Natural killer cell (primary cell): ENCODE data around the gene RNF133. TPM values are rescaled to one million over a fixed set of nuclear protein-coding genes. Genes with fewer than 3 reads are reported as not detected.

Experiments used
- ATAC-seq, 3 donors: fragments of 150-1000 bp in 2 of 3; fragments of 200-7000 bp in 1 of 3; cut with Tn5 transposase; 1 replicate in 1 of 3; 2 replicates in 2 of 3; pipeline ENCODE4 v1.10.0; 2021; ENCODE audit warnings: mild to moderate bottlenecking in 2 of 3, moderate library complexity in 2 of 3
- DNase-seq, 2 donors: peaks; one replicate each; pipeline versions ENCODE4 v3.0.0 to v3.0.0-alpha.2; 2013 to 2021; ENCODE audit warnings: mixed read lengths in 1 of 2
- H3K27ac ChIP-seq: one replicate; pipeline ENCODE4 v1.5.1; 2013; ENCODE audit warnings: mild to moderate bottlenecking, low read length
- H3K27me3 ChIP-seq: one replicate; pipeline ENCODE4 v1.6.1; 2013; ENCODE audit warnings: low read length; ENCODE audit not compliant: control insufficient read depth, insufficient read depth
- H3K36me3 ChIP-seq: one replicate; pipeline ENCODE4 v1.6.1; 2013; ENCODE audit warnings: low read length; ENCODE audit not compliant: control insufficient read depth, insufficient read depth
- H3K4me1 ChIP-seq: one replicate; pipeline ENCODE4 v1.6.1; 2013; ENCODE audit warnings: low read length; ENCODE audit not compliant: control insufficient read depth, insufficient read depth
- H3K4me3 ChIP-seq: one replicate; pipeline ENCODE4 v1.5.1; 2013; ENCODE audit warnings: low read length
- H3K9me3 ChIP-seq: one replicate; pipeline ENCODE4 v1.6.1; 2013; ENCODE audit warnings: low read length; ENCODE audit not compliant: control insufficient read depth, insufficient read depth
- H3K27ac Mint-ChIP-seq, 2 donors: one replicate each; pipeline ENCODE4 v1.8.0; 2022; ENCODE audit warnings: mild to moderate bottlenecking in 2 of 2, mixed read lengths in 2 of 2, moderate library complexity in 1 of 2
- H3K27me3 Mint-ChIP-seq, 2 donors: one replicate each; pipeline ENCODE4 v1.8.0; 2022; ENCODE audit warnings: low read depth in 2 of 2, mixed read lengths in 2 of 2
- H3K36me3 Mint-ChIP-seq: one replicate; pipeline ENCODE4 v1.8.0; 2022; ENCODE audit warnings: mixed read lengths
- H3K4me1 Mint-ChIP-seq, 2 donors: one replicate each; pipeline ENCODE4 v1.8.0; 2022; ENCODE audit warnings: mixed read lengths in 2 of 2
- H3K4me3 Mint-ChIP-seq: one replicate; pipeline ENCODE4 v1.8.0; 2022; ENCODE audit warnings: mild to moderate bottlenecking, moderate library complexity, mixed read lengths
- H3K9me3 Mint-ChIP-seq, 2 donors: one replicate each; pipeline ENCODE4 v1.8.0; 2022; ENCODE audit warnings: mixed read lengths in 2 of 2
- WGBS: methylation state at CpG from one replicate; pipeline ENCODE4 v1.1.7; 2013; ENCODE audit warnings: missing lambda C conversion rate; ENCODE audit not compliant: insufficient coverage; 5-methylcytosine and 5-hydroxymethylcytosine counted together
- intact Hi-C: fragments of 100-400 bp; cut with micrococcal nuclease; formaldehyde crosslinking; loops from one replicate; pipeline ENCODE4 v1.14.2; 2022
- total RNA-seq, 4 donors: library from RNA; stranded (reverse); fragments of 120-200 nt in 1 of 4; gene quantifications; one replicate each; pipeline versions ENCODE4 v1.2.3 to v1.2.4, GENCODE V29; 2013 to 2022
- TF ChIP-seq, protein P1 (sequence below): fragments of 200-600 bp; IDR thresholded peaks from one replicate; pipeline ENCODE4 v1.8.0; 2022; ENCODE audit warnings: antibody characterized with exemption

RNF133 gene
- total RNA-seq, 3 donors from 2014 or later (not counting 1 experiment from before 2014, with no cell fraction given), result not detected

DNA sequence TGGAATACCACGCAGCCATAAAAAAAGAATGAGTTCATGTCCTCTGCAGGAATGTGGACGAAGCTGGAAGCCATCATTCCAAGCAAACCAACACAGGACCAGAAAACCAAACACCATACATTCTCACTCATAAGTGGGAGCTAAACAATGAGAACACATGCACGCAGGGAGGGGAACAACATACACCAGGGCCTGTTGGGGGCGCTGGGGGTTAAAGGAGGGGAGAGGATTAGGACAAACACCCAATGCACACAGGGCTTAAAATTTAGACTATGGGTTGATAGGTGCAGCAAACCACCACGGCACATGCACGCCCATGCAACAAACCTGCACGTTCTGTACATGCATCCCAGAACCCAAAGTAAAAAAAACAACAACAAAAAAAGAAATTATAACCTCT is 23.3 kb downstream of the RNF133 start:
- TF ChIP-seq, protein P1, sequence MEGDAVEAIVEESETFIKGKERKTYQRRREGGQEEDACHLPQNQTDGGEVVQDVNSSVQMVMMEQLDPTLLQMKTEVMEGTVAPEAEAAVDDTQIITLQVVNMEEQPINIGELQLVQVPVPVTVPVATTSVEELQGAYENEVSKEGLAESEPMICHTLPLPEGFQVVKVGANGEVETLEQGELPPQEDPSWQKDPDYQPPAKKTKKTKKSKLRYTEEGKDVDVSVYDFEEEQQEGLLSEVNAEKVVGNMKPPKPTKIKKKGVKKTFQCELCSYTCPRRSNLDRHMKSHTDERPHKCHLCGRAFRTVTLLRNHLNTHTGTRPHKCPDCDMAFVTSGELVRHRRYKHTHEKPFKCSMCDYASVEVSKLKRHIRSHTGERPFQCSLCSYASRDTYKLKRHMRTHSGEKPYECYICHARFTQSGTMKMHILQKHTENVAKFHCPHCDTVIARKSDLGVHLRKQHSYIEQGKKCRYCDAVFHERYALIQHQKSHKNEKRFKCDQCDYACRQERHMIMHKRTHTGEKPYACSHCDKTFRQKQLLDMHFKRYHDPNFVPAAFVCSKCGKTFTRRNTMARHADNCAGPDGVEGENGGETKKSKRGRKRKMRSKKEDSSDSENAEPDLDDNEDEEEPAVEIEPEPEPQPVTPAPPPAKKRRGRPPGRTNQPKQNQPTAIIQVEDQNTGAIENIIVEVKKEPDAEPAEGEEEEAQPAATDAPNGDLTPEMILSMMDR, result no peak
- H3K4me3 Mint-ChIP-seq, result no peak overlapping the region
- Histone ChIP-seq H3K4me3 (no peak overlapping the region), H3K9me3 (peaks cover 8% of the 10 kb centered on the region), H3K4me1 (no peaks in the 10 kb centered on the region), H3K36me3 (no peaks in the 10 kb centered on the region), H3K27me3 (no peaks in the 10 kb centered on the region), H3K27ac (no peak overlapping the region)
- WGBS, result 78% methylated on average over 7 of the region's 7 CpGs
- ATAC-seq, result no peak
- no peak overlapping the region for H3K27ac Mint-ChIP-seq
- H3K4me1 Mint-ChIP-seq, result no peaks in the 10 kb centered on the region
- no peak for DNase-seq
- no peaks in the 10 kb centered on the region for H3K36me3 Mint-ChIP-seq
- H3K9me3 Mint-ChIP-seq, result peaks cover 15 to 20% of the 10 kb centered on the region in 2 donors
- intact Hi-C loops, result no loop called here
- H3K27me3 Mint-ChIP-seq, result no peaks in the 10 kb centered on the region

DNA sequence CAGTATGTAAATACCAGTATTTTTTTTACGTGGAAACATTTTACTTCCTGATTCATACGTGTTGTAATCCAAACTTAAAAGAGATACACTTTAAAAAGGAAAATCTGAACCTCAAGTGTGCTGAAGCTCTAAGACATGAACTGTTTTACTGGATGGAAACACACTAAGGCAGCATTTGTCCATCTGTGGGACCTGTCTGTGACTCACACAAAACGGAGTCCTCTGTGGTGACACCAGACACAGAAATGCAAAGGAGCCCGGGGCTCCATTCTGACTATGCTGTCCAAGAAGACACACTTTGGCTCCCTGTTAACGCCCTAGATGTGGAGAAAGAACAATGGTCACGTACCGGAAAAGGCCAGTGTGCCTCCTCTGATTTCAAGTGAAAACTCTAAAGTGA is 23.9 kb downstream of the RNF133 start:
- Histone ChIP-seq H3K4me3 (no peak overlapping the region), H3K27ac (no peak overlapping the region), H3K27me3 (no peaks in the 10 kb centered on the region), H3K36me3 (no peaks in the 10 kb centered on the region), H3K4me1 (no peaks in the 10 kb centered on the region), H3K9me3 (peaks cover 8% of the 10 kb centered on the region)
- TF ChIP-seq, protein P1, result no peak
- Mint-ChIP-seq H3K27me3 (no peaks in the 10 kb centered on the region), H3K27ac (no peak overlapping the region), H3K4me1 (no peaks in the 10 kb centered on the region), H3K36me3 (no peaks in the 10 kb centered on the region), H3K9me3 (peaks cover 17 to 21% of the 10 kb centered on the region in 2 donors), H3K4me3 (no peak overlapping the region)
- ATAC-seq (no peak), DNase-seq (no peak)
- intact Hi-C loops, result no loop called here
- WGBS, result 88% methylated on average over 7 of the region's 7 CpGs

DNA sequence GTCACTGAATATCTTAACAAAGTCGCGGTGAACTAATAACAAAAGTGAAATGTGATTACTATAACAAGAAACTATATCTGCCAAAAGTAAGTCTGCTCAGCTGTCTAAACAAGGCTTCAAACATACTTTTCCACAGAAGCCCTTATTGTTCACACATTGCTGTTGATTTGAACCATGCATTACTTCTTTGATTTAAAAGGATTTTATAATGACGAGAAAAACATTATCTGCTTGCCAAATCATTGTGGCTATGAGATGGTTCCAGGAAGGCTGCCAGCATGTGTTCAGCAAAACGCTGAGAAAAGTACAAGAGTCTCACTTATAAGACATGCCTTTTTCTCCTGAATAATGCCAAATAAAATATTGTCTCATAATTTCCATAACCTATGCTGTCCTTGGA is 24.4 kb downstream of the RNF133 start:
- TF ChIP-seq, protein P1, result no peak
- no peaks in the 10 kb centered on the region for H3K27me3 Mint-ChIP-seq
- 56% methylated on average over 2 of the region's 4 CpGs for WGBS
- Histone ChIP-seq H3K36me3 (no peaks in the 10 kb centered on the region), H3K9me3 (peaks cover 8% of the 10 kb centered on the region), H3K4me3 (no peak overlapping the region), H3K27ac (no peak overlapping the region), H3K4me1 (no peaks in the 10 kb centered on the region), H3K27me3 (no peaks in the 10 kb centered on the region)
- H3K27ac Mint-ChIP-seq, result no peak overlapping the region
- no peak overlapping the region for H3K4me3 Mint-ChIP-seq
- H3K36me3 Mint-ChIP-seq, result no peaks in the 10 kb centered on the region
- DNase-seq (no peak), ATAC-seq (no peak)
- peaks cover 22 to 24% of the 10 kb centered on the region in 2 donors for H3K9me3 Mint-ChIP-seq
- intact Hi-C loops, result no loop called here
- no peaks in the 10 kb centered on the region for H3K4me1 Mint-ChIP-seq

DNA sequence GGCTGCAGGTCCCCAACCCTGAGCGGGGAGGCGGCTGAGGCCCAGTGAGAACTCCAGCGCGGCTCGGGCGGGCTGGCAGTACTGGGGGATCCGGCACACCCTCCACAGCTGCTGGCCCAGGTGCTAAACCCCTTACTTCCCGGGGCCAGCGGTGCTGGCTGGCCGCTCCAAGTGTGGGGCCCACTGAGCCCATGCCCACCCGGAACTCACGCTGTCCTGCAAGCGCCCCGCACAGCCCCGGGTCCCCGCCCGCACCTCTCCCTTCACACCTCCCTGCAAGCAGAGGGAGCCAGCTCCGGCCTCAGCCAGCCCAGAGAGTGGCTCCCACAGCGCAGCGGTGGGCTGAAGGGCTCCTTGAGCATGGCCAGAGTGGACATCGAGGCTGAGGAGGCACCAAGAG is 25.0 kb downstream of the RNF133 start:
- TF ChIP-seq, protein P1, result no peak
- H3K9me3 Mint-ChIP-seq, result peaks cover 22% of the 10 kb centered on the region in 2 donors
- no peaks in the 10 kb centered on the region for H3K36me3 Mint-ChIP-seq
- Histone ChIP-seq H3K36me3 (no peaks in the 10 kb centered on the region), H3K27me3 (no peaks in the 10 kb centered on the region), H3K9me3 (peaks cover 8% of the 10 kb centered on the region), H3K4me3 (no peak overlapping the region), H3K4me1 (no peaks in the 10 kb centered on the region), H3K27ac (no peak overlapping the region)
- H3K27me3 Mint-ChIP-seq, result no peaks in the 10 kb centered on the region
- no peak for ATAC-seq
- H3K4me3 Mint-ChIP-seq, result no peak overlapping the region
- DNase-seq, result no peak
- 97% methylated on average over 21 of the region's 21 CpGs for WGBS
- no peaks in the 10 kb centered on the region for H3K4me1 Mint-ChIP-seq
- intact Hi-C loops, result no loop called here
- H3K27ac Mint-ChIP-seq, result no peak overlapping the region
